ENCODE results near the gene FAM43A. TPM values are rescaled to one million over a fixed set of nuclear protein-coding genes. Genes with fewer than 3 reads are reported as not detected.

The FAM43A gene
- total and polyA plus RNA-seq, 2 of the 8 experiments (the other 6 are each of a cell fraction or from before 2014, with no cell fraction given), result 2.3 to 2.6 TPM

DNA sequence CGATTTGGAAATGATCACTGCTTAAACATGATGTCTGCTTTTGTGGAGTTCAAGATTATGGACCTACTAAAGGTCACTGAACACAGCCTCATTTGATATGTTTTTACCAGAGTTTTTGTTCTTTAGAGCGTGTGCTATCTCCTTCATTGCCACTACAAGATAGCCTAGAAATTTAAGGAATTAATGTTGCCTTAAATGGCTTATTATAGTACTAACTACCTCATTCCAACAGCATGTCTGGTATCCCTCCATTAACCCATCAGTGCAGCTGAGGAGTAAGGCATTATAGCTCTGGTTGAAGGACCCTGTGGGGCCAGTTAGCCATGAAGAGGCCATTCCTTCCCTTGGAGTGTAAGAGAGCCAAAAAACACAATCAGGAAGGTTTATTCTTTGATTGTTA, 2.3 kb upstream of the FAM43A start:
- no peak overlapping the region for H3K23ac ChIP-seq (ENCODE audit: insufficient read length)
- H3K9me3 ChIP-seq (ENCODE audit: insufficient read depth in 2 of 2, low read depth in 1 of 2, low read length in 1 of 2), result no peaks in the 10 kb centered on the region
- no peak overlapping the region for H2BK5ac ChIP-seq (ENCODE audit: low read depth, low read length)
- POLR2A ChIA-PET (ENCODE audit: partially characterized antibody), result interaction anchor here (1.2 to 1.5 kb wide), 3 partner anchors 11 to 587 kb away, joined by 3 to 4 read pairs (median 4); partner anchors contain the start of gene LSG1
- no peak overlapping the region for H3K9ac ChIP-seq (replicated peaks in 1 of 4; ENCODE audit: extremely low read depth in 1 of 4, low read depth in 3 of 4, low read length in 3 of 4)
- H3K4me2 ChIP-seq (ENCODE audit: insufficient read depth in 1 of 2, low read depth in 2 of 2, low read length in 2 of 2), result no peak overlapping the region
- no peak overlapping the region for H2BK15ac ChIP-seq (ENCODE audit: low read length)
- no peak overlapping the region for H3K14ac ChIP-seq (ENCODE audit: insufficient read length)
- H3K4me1 ChIP-seq (replicated peaks in 1 of 4; ENCODE audit: control insufficient read depth in 3 of 4, insufficient read depth in 4 of 4, low read length in 3 of 4), result peaks cover 0 to 10% (median 10%) of the 10 kb centered on the region in 4 experiments; a peak in 6 of 7 replicates
- H3K56ac ChIP-seq (replicated peaks; ENCODE audit: insufficient read length, low read depth, low read length), result no peak overlapping the region
- peaks cover 7 to 36% (median 29%) of the 10 kb centered on the region in 4 experiments for H3K27me3 ChIP-seq (replicated peaks in 1 of 4; ENCODE audit: control insufficient read depth in 3 of 4, extremely low read depth in 1 of 4, insufficient read depth in 3 of 4, low read length in 3 of 4)
- DNase-seq (ENCODE audit: low read depth in 1 of 2, low spot score in 2 of 2) (no peak), FAIRE-seq (no peak)
- H2BK120ac ChIP-seq (replicated peaks; ENCODE audit: low read depth, low read length), result no peak overlapping the region
- 87% methylated on average over 2 of the region's 2 CpGs; no CpG with 5 or more reads in 1 of the 2 experiments for WGBS, 2 experiments (ENCODE audit: extremely low coverage in 1 of 2, insufficient coverage in 1 of 2, insufficient read length in 1 of 2, insufficient replicate concordance in 2 of 2, low coverage in 1 of 2, low lambda C conversion rate in 2 of 2, missing lambda C conversion rate in 1 of 2)
- no peaks in the 10 kb centered on the region for H3K79me2 ChIP-seq (ENCODE audit: control insufficient read depth in 1 of 2, insufficient read depth in 2 of 2, low read length in 2 of 2)
- no peak overlapping the region for H3K4me3 ChIP-seq (ENCODE audit: extremely low read depth in 1 of 4, insufficient read depth in 2 of 4, low read depth in 3 of 4, low read length in 4 of 4)
- H2BK12ac ChIP-seq (ENCODE audit: low read depth, low read length), result no peak overlapping the region
- no peak overlapping the region for H2AFZ ChIP-seq (ENCODE audit: low read length)
- H4K8ac ChIP-seq (ENCODE audit: extremely low read depth, insufficient read depth, low read length), result no peak overlapping the region
- H3K4ac ChIP-seq (replicated peaks; ENCODE audit: insufficient read length, low read depth, low read length), result no peak overlapping the region
- H3K79me1 ChIP-seq (ENCODE audit: low read depth, low read length), result no peaks in the 10 kb centered on the region
- no peak overlapping the region for H2AK5ac ChIP-seq (ENCODE audit: low read depth, low read length)
- peaks cover 0 to 5% of the 10 kb centered on the region in 2 experiments for H4K20me1 ChIP-seq (replicated peaks in 1 of 2; ENCODE audit: control insufficient read depth in 1 of 2, insufficient read depth in 2 of 2, low read length in 2 of 2)
- no peak overlapping the region for H3K18ac ChIP-seq (ENCODE audit: extremely low read depth, low read length)
- peaks cover 22% of the 10 kb centered on the region; the same call in 1 of the 2 replicates for H3K23me2 ChIP-seq (ENCODE audit: low read depth, low read length)
- CTCF ChIA-PET (ENCODE audit: partially characterized antibody), result interaction anchor here (0.6 to 9.3 kb wide), 61 partner anchors 12 to 587 kb away, joined by 3 to 110 read pairs (median 6); partner anchors contain the start of genes LSG1 and XXYLT1
- H3K27ac ChIP-seq (ENCODE audit: low read depth, low read length), result no peak overlapping the region
- H4K5ac ChIP-seq (ENCODE audit: insufficient read length, low read depth, low read length), result no peak overlapping the region
- H4K91ac ChIP-seq (replicated peaks; ENCODE audit: insufficient read length, low read length), result peak overlapping the region; percentile 25
- H2BK20ac ChIP-seq (ENCODE audit: low read length), result no peak overlapping the region
- no peaks in the 10 kb centered on the region for H3K36me3 ChIP-seq (ENCODE audit: control insufficient read depth in 2 of 4, insufficient read depth in 4 of 4, low read length in 3 of 4)
- no peak for TF ChIP-seq FOSL1 (IDR thresholded peaks at IDR 0.05; ENCODE audit: insufficient read depth, low read depth, low read length)
- no peak for TF ChIP-seq MAFK (IDR thresholded peaks at IDR 0.05; ENCODE audit: low read depth, low read length)
- no peak for TF ChIP-seq SUZ12 (IDR thresholded peaks at IDR 0.05; ENCODE audit: low read length)
- no peak for TF ChIP-seq BACH1 (IDR thresholded peaks at IDR 0.05; ENCODE audit: low read length)
- TF ChIP-seq, protein P1, sequence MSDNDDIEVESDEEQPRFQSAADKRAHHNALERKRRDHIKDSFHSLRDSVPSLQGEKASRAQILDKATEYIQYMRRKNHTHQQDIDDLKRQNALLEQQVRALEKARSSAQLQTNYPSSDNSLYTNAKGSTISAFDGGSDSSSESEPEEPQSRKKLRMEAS (IDR thresholded peaks at IDR 0.05), result no peak
- TF ChIP-seq KDM5A (IDR thresholded peaks at IDR 0.05; ENCODE audit: low read length), result no peak
- TF ChIP-seq CHD2 (IDR thresholded peaks at IDR 0.05; ENCODE audit: low read length), result no peak
- TF ChIP-seq KDM4A (IDR thresholded peaks at IDR 0.05; ENCODE audit: low read depth, low read length, severe bottlenecking), result no peak
- no peak for TF ChIP-seq RAD21 (IDR thresholded peaks at IDR 0.05 in 1 of 2, conservative IDR thresholded peaks at IDR 0.05 in 1 of 2; ENCODE audit: low read depth in 2 of 2, low read length in 2 of 2)
- no peak for TF ChIP-seq ASH2L (IDR thresholded peaks at IDR 0.05; ENCODE audit: low read length)
- TF ChIP-seq, protein P2, sequence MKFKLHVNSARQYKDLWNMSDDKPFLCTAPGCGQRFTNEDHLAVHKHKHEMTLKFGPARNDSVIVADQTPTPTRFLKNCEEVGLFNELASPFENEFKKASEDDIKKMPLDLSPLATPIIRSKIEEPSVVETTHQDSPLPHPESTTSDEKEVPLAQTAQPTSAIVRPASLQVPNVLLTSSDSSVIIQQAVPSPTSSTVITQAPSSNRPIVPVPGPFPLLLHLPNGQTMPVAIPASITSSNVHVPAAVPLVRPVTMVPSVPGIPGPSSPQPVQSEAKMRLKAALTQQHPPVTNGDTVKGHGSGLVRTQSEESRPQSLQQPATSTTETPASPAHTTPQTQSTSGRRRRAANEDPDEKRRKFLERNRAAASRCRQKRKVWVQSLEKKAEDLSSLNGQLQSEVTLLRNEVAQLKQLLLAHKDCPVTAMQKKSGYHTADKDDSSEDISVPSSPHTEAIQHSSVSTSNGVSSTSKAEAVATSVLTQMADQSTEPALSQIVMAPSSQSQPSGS (IDR thresholded peaks at IDR 0.05; ENCODE audit: low read length), result no peak
- TF ChIP-seq CTBP2 (IDR thresholded peaks at IDR 0.05; ENCODE audit: borderline replicate concordance, insufficient read depth, insufficient read length, low read length), result no peak
